Activated T-helper 1 cell treated with anti-CD3 and anti-CD28 coated beads, Interleukin-12 subunit alpha, Interleukin-12 subunit beta, Interleukin-2, Interleukin-4 antibody, amounts not matched to agents 30 ng/mL and 10 ng/mL and 1 ng/mL, durations not matched to agents 14 hours and 24 hours and 36 hours (primary cell): ENCODE data around the gene TMEM127. TPM values are rescaled to one million over a fixed set of nuclear protein-coding genes. Genes with fewer than 3 reads are reported as not detected.

Experiments used
- DNase-seq: peaks from one replicate; pipeline ENCODE4 v3.0.0; 2021; ENCODE audit warnings: low spot score
- H3K27ac Mint-ChIP-seq: one replicate; pipeline ENCODE4 v1.8.0; 2021; ENCODE audit warnings: mild to moderate bottlenecking, mixed read lengths
- H3K27me3 Mint-ChIP-seq: one replicate; pipeline ENCODE4 v1.8.0; 2022; ENCODE audit warnings: mild to moderate bottlenecking, moderate library complexity, mixed read lengths; ENCODE audit not compliant: insufficient read depth
- H3K36me3 Mint-ChIP-seq: one replicate; pipeline ENCODE4 v1.8.0; 2021; ENCODE audit warnings: low read depth, mixed read lengths
- H3K4me1 Mint-ChIP-seq: one replicate; pipeline ENCODE4 v1.8.0; 2021; ENCODE audit warnings: low read depth, mixed read lengths
- H3K4me3 Mint-ChIP-seq: one replicate; pipeline ENCODE4 v1.8.0; 2021; ENCODE audit warnings: mild to moderate bottlenecking, moderate library complexity, mixed read lengths
- H3K9me3 Mint-ChIP-seq: one replicate; pipeline ENCODE4 v1.8.0; 2021; ENCODE audit warnings: mixed read lengths
- intact Hi-C: fragments of 100-400 bp; cut with micrococcal nuclease; formaldehyde crosslinking; loops from one replicate; pipeline ENCODE4 v1.15.1; 2024
- total RNA-seq: library from RNA; stranded (reverse); gene quantifications from 2 replicates; pipeline ENCODE4 v1.2.3, GENCODE V29; 2022

The TMEM127 gene
- total RNA-seq, 1 donor from 2014 or later = 30.1 TPM

GRCh38 chr2:96276787-96277499 is 11.1 kb upstream of the TMEM127 start:
- H3K4me1 Mint-ChIP-seq = no peaks in the 10 kb centered on the region
- H3K36me3 Mint-ChIP-seq = peaks cover 56% of the 10 kb centered on the region
- no peak for DNase-seq
- intact Hi-C loops = no loop called here
- H3K27ac Mint-ChIP-seq = no peak overlapping the region
- no peak overlapping the region for H3K4me3 Mint-ChIP-seq
- H3K27me3 Mint-ChIP-seq = no peaks in the 10 kb centered on the region
- H3K9me3 Mint-ChIP-seq = no peaks in the 10 kb centered on the region

- Mint-ChIP-seq H3K27me3 (no peaks in the 10 kb centered on the region), H3K36me3 (peaks cover 62% of the 10 kb centered on the region), H3K9me3 (no peaks in the 10 kb centered on the region), H3K4me1 (no peaks in the 10 kb centered on the region), H3K27ac (peak overlapping the region; percentile 61), H3K4me3 (no peak overlapping the region)
- intact Hi-C loops = no loop called here
- DNase-seq = no peak
Observed at GRCh38 chr2:96274355-96275056, 8.7 kb upstream of the TMEM127 start.

- Mint-ChIP-seq H3K27me3 (no peaks in the 10 kb centered on the region), H3K27ac (no peak overlapping the region), H3K4me1 (peaks cover 2% of the 10 kb centered on the region), H3K4me3 (no peak overlapping the region), H3K36me3 (peaks cover 58% of the 10 kb centered on the region), H3K9me3 (no peaks in the 10 kb centered on the region)
- DNase-seq = no peak
- intact Hi-C loops = no loop called here
Observed at GRCh38 chr2:96273763-96274162, 8.0 kb upstream of the TMEM127 start.

- Mint-ChIP-seq H3K4me3 (no peak overlapping the region), H3K4me1 (peaks cover 16% of the 10 kb centered on the region), H3K9me3 (no peaks in the 10 kb centered on the region), H3K27ac (no peak overlapping the region), H3K36me3 (peaks cover 57% of the 10 kb centered on the region), H3K27me3 (no peaks in the 10 kb centered on the region)
- DNase-seq = no peak
- intact Hi-C loops = no loop called here
Observed at GRCh38 chr2:96271995-96272394, 6.2 kb upstream of the TMEM127 start.

GRCh38 chr2:96267159-96267971 is 1.6 kb upstream of the TMEM127 start:
- Mint-ChIP-seq H3K27me3 (no peaks in the 10 kb centered on the region), H3K4me1 (peaks cover 32% of the 10 kb centered on the region), H3K36me3 (peaks cover 42% of the 10 kb centered on the region), H3K27ac (peak overlapping the region; percentile 81), H3K4me3 (peak overlapping the region; percentile 96), H3K9me3 (no peaks in the 10 kb centered on the region)
- intact Hi-C loops = loop anchor here (2.0 to 5.0 kb wide), 6 partner anchors 67 to 475 kb away; partner anchors contain the start of genes ADRA2B, ANKRD36C, KANSL3 and LMAN2L
- DNase-seq = peak; percentile 31

- intact Hi-C loops = loop anchor here (5.0 kb wide), 4 partner anchors 148 to 477 kb away; partner anchors contain the start of genes ADRA2B, ANKRD36C, KANSL3 and LMAN2L
- peak overlapping the region; percentile 96 for H3K4me3 Mint-ChIP-seq
- H3K36me3 Mint-ChIP-seq = peaks cover 32% of the 10 kb centered on the region
- H3K27ac Mint-ChIP-seq = peak overlapping the region; percentile 74
- H3K4me1 Mint-ChIP-seq = peaks cover 40% of the 10 kb centered on the region
- H3K27me3 Mint-ChIP-seq = no peaks in the 10 kb centered on the region
- DNase-seq = no peak
- no peaks in the 10 kb centered on the region for H3K9me3 Mint-ChIP-seq
Observed at GRCh38 chr2:96265349-96265839, 403 bp downstream of the TMEM127 start.

GRCh38 chr2:96264656-96265348 is 995 bp downstream of the TMEM127 start:
- H3K4me3 Mint-ChIP-seq = peak overlapping the region; percentile 86
- H3K27me3 Mint-ChIP-seq = no peaks in the 10 kb centered on the region
- H3K27ac Mint-ChIP-seq = peak overlapping the region; percentile 64
- H3K4me1 Mint-ChIP-seq = peaks cover 44% of the 10 kb centered on the region
- peak; percentile 7 for DNase-seq
- H3K9me3 Mint-ChIP-seq = no peaks in the 10 kb centered on the region
- H3K36me3 Mint-ChIP-seq = peaks cover 28% of the 10 kb centered on the region
- intact Hi-C loops = loop anchor here (1.0 to 5.0 kb wide), 5 partner anchors 9 to 477 kb away; partner anchors contain the start of genes ADRA2B, ANKRD36C, KANSL3 and LMAN2L

GRCh38 chr2:96264086-96264485 is 1.7 kb downstream of the TMEM127 start:
- H3K4me1 Mint-ChIP-seq = peaks cover 47% of the 10 kb centered on the region
- no peaks in the 10 kb centered on the region for H3K27me3 Mint-ChIP-seq
- no peaks in the 10 kb centered on the region for H3K9me3 Mint-ChIP-seq
- no peak for DNase-seq
- H3K36me3 Mint-ChIP-seq = peaks cover 26% of the 10 kb centered on the region
- H3K4me3 Mint-ChIP-seq = peak overlapping the region; percentile 86
- H3K27ac Mint-ChIP-seq = peak overlapping the region; percentile 56
- intact Hi-C loops = loop anchor here (1.0 kb wide), 1 partner anchor 8 kb away; no protein-coding TSS in a partner anchor

GRCh38 chr2:96262306-96262705 is 3.5 kb downstream of the TMEM127 start:
- no peak overlapping the region for H3K4me3 Mint-ChIP-seq
- no peak overlapping the region for H3K27ac Mint-ChIP-seq
- no peaks in the 10 kb centered on the region for H3K9me3 Mint-ChIP-seq
- H3K27me3 Mint-ChIP-seq = no peaks in the 10 kb centered on the region
- intact Hi-C loops = no loop called here
- peaks cover 16% of the 10 kb centered on the region for H3K36me3 Mint-ChIP-seq
- peaks cover 43% of the 10 kb centered on the region for H3K4me1 Mint-ChIP-seq
- no peak for DNase-seq

GRCh38 chr2:96261328-96262003 is 4.3 kb downstream of the TMEM127 start:
- no peaks in the 10 kb centered on the region for H3K27me3 Mint-ChIP-seq
- intact Hi-C loops = no loop called here
- peaks cover 48% of the 10 kb centered on the region for H3K4me1 Mint-ChIP-seq
- no peak overlapping the region for H3K4me3 Mint-ChIP-seq
- no peak for DNase-seq
- H3K36me3 Mint-ChIP-seq = peaks cover 18% of the 10 kb centered on the region
- no peaks in the 10 kb centered on the region for H3K9me3 Mint-ChIP-seq
- H3K27ac Mint-ChIP-seq = no peak overlapping the region

GRCh38 chr2:96260387-96261260 is 5.2 kb downstream of the TMEM127 start:
- peak; percentile 15 for DNase-seq
- Mint-ChIP-seq H3K4me1 (peaks cover 49% of the 10 kb centered on the region), H3K27ac (peak overlapping the region; percentile 84), H3K36me3 (peaks cover 18% of the 10 kb centered on the region), H3K4me3 (no peak overlapping the region), H3K27me3 (no peaks in the 10 kb centered on the region), H3K9me3 (no peaks in the 10 kb centered on the region)
- intact Hi-C loops = no loop called here
